ENCODE results near the gene GNLY. TPM values are rescaled to one million over a fixed set of nuclear protein-coding genes. Genes with fewer than 3 reads are reported as not detected.

The GNLY gene
- total RNA-seq, 1 donor from 2014 or later: 18.5 TPM

DNA sequence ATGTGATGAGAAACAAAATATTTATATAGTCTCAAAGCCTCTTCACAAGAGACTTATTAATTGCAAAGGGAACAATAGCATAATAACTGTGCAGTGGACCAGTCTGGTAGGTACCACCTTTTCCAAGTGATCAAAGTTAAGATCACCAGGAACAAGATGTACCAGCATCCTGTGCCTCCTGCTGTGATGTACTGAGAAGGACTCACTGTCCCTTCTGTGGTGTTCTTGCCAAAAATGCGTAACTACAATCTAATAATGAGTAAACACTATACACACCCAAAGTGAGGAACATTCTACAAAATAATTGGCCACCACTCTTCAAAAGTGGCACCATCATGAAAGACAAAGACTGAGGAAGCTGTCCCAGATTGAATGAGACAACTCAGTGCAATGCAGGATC, 14.5 kb downstream of the GNLY start:
- ATAC-seq (peak; percentile 0), DNase-seq (no peak)
- Histone ChIP-seq H3K27me3 (no peaks in the 10 kb centered on the region), H3K4me3 (no peak overlapping the region), H3K4me1 (peaks cover 85% of the 10 kb centered on the region), H3K27ac (peak overlapping the region; percentile 94), H3K36me3 (no peaks in the 10 kb centered on the region), H3K9me3 (no peaks in the 10 kb centered on the region)
- intact Hi-C loops (cut with DNase I): no loop called here
- no peak for TF ChIP-seq CTCF (IDR thresholded peaks at IDR 0.05)

- peak overlapping the region; percentile 94 for H3K27ac ChIP-seq
Measured at GRCh38 chr2:85709401-85709811, 15.2 kb downstream of the GNLY start.

DNA sequence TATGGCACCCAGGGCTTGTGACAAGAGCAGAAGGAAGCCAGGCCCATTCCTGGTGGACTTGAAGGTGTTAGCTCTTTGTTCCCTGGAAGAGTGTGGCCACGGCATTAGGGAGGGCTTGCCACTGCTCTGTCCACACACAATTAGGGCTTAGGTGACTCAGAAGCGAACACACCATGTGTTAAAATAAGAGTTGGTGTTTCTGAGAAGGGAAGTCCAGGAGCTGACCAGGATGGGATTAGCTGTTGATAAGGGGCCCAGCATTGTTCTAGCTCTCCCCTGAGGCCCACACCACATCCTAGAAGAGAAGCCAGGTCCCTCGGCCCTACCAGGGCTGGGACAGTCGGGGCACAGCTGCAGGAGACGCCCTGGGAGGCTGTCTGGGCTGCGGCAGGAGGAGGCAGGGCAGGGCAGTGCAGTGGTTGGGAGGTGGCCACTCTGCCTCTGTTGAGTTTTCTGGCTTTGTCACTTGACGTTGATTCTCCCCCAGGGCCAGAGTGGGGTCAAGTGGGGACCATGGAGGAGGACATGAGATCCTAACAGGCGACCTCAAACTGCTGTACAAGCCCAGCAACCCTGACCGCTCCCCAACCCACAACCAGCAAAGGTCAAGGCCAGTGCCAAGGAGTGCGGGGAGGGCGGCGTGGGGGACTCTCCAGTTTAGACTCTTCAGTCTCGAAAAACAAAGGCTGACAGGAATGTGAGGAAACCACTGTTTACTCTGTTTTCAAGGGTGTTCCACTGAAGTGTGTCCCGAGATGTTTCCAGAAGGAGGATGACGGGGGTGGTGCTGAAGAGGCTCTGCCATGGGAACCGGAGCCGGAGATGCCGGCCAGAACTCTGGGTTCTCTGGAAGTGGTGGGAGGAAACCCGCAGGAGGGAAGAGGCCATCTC, 16.8 kb downstream of the GNLY start:
- no peak for TF ChIP-seq CTCF (IDR thresholded peaks at IDR 0.05)
- Histone ChIP-seq H3K36me3 (no peaks in the 10 kb centered on the region), H3K27ac (peak overlapping the region; percentile 94), H3K4me1 (peaks cover 84% of the 10 kb centered on the region), H3K27me3 (no peaks in the 10 kb centered on the region), H3K4me3 (peak overlapping the region; percentile 36), H3K9me3 (no peaks in the 10 kb centered on the region)
- ATAC-seq (peak; percentile 72), DNase-seq (peak; percentile 96)
- intact Hi-C loops (cut with DNase I): no loop called here

More at GRCh38 chr2:85709401-85709811, 15.2 kb downstream of the GNLY start:
- H3K4me1 ChIP-seq: peaks cover 87% of the 10 kb centered on the region
- ATAC-seq (no peak), DNase-seq (no peak)
- H3K36me3 ChIP-seq: no peaks in the 10 kb centered on the region
- H3K4me3 ChIP-seq: peak overlapping the region; percentile 11
- no peak for TF ChIP-seq CTCF (IDR thresholded peaks at IDR 0.05)
- H3K27me3 ChIP-seq: no peaks in the 10 kb centered on the region
- intact Hi-C loops (cut with DNase I): no loop called here
- H3K9me3 ChIP-seq: no peaks in the 10 kb centered on the region

- Histone ChIP-seq H3K9me3 (no peaks in the 10 kb centered on the region), H3K4me3 (peak overlapping the region; percentile 36), H3K4me1 (peaks cover 77% of the 10 kb centered on the region), H3K36me3 (no peaks in the 10 kb centered on the region), H3K27ac (peak overlapping the region; percentile 94), H3K27me3 (no peaks in the 10 kb centered on the region)
- TF ChIP-seq CTCF (IDR thresholded peaks at IDR 0.05): no peak
- no peak for ATAC-seq
- no peak for DNase-seq
- intact Hi-C loops (cut with DNase I): no loop called here
Measured at GRCh38 chr2:85711578-85712060, 17.5 kb downstream of the GNLY start.

GRCh38 chr2:85712336-85712735, 18.2 kb downstream of the GNLY start:
- DNase-seq (peak; percentile 79), ATAC-seq (peak; percentile 2)
- peaks cover 71% of the 10 kb centered on the region for H3K4me1 ChIP-seq
- no peaks in the 10 kb centered on the region for H3K27me3 ChIP-seq
- H3K4me3 ChIP-seq: peak overlapping the region; percentile 36
- H3K9me3 ChIP-seq: no peaks in the 10 kb centered on the region
- H3K27ac ChIP-seq: peak overlapping the region; percentile 94
- no peaks in the 10 kb centered on the region for H3K36me3 ChIP-seq
- no peak for TF ChIP-seq CTCF (IDR thresholded peaks at IDR 0.05)
- intact Hi-C loops (cut with DNase I): no loop called here

Data from upper lobe of right lung (tissue), 1 donor.